A549 (cell line): ENCODE data around the gene TSKS. TPM values are rescaled to one million over a fixed set of nuclear protein-coding genes. Genes with fewer than 3 reads are reported as not detected.
A peak's percentile ranks its signal among the peaks of the same experiment; 100 is the strongest.

Source experiments
- ATAC-seq, 2 experiments: fragments of 200-7000 bp in 1 of 2; fragments of >200 bp in 1 of 2; cut with Nextera tagmentation in 1 of 2; cut with Tn5 transposase in 1 of 2; 3 replicates each; pipeline versions ENCODE4 v1.8.0 to v1.9.1; 2018 to 2020; ENCODE audit warnings: mild to moderate bottlenecking in 1 of 2, moderate library complexity in 1 of 2
- CTCF ChIA-PET: fragments of 300-600 bp; sonication (Branson Sonifier 250); formaldehyde crosslinking; extraction: SDS; loops from one replicate; lab custom pipeline; 2021; ENCODE audit warnings: antibody characterized with exemption, inconsistent platforms; lab: Yijun Ruan, JAX
- POLR2A ChIA-PET: fragments of 350-600 bp; formaldehyde crosslinking; extraction: SDS; loops from one replicate; lab custom pipeline; 2021; ENCODE audit warnings: antibody characterized with exemption, inconsistent platforms; lab: Yijun Ruan, JAX
- DNase-seq, 2 experiments: peaks; one replicate each; pipeline versions ENCODE4 v3.0.0 to v3.0.0-alpha.2; 2011 to 2016; ENCODE audit warnings: low read depth in 1 of 2, low spot score in 1 of 2
- FAIRE-seq: peaks from 2 replicates; lab custom pipeline; 2011; peaks lifted over from hg19 to GRCh38; lab: Jason Lieb, UNC
- H3K27ac ChIP-seq, 2 experiments: fragments of >200 bp; sonication (Bioruptor Twin); formaldehyde crosslinking; 3 replicates each; pipeline ENCODE4 v1.5.1; 2016 to 2017
- H3K4me1 ChIP-seq: fragments of >200 bp; sonication (Bioruptor Twin); formaldehyde crosslinking; 3 replicates; pipeline ENCODE4 v1.6.1; 2016
- H3K4me2 ChIP-seq: fragments of >200 bp; sonication (Bioruptor Twin); formaldehyde crosslinking; 3 replicates; pipeline ENCODE4 v1.6.1; 2016
- H3K4me3 ChIP-seq: fragments of >200 bp; sonication (Bioruptor Twin); formaldehyde crosslinking; 3 replicates; pipeline ENCODE4 v1.5.1; 2016
- H3K9me3 ChIP-seq: fragments of >200 bp; sonication (Bioruptor Twin); formaldehyde crosslinking; 3 replicates; pipeline ENCODE4 v1.6.1; 2016
- BHLHE40 ChIP-seq: IDR thresholded peaks from 2 replicates; pipeline ENCODE4 v1.6.1; 2012; ENCODE audit warnings: low read depth, low read length, inconsistent platforms
- FOSL2 ChIP-seq, 2 experiments: fragments of 450-650 bp in 1 of 2; fragments of >200 bp in 1 of 2; sonication (Bioruptor Twin) in 1 of 2; formaldehyde crosslinking; IDR thresholded peaks; 2 replicates each; pipeline versions ENCODE4 v1.5.0 to v1.6.1; 2016 to 2020; ENCODE audit warnings: mild to moderate bottlenecking in 1 of 2, moderate library complexity in 1 of 2
- HOXB13 ChIP-seq: fragments of 250-450 bp; sonication (Bioruptor Pico); IDR thresholded peaks from 2 replicates; pipeline ENCODE4 v1.5.0; 2020; ENCODE audit warnings: low read depth, mild to moderate bottlenecking, moderate library complexity
- KDM1A ChIP-seq: fragments of 200-600 bp; sonication (generic); IDR thresholded peaks from 2 replicates; pipeline ENCODE4 v1.6.1; 2016; ENCODE audit warnings: low read depth, mild to moderate bottlenecking
- KDM5A ChIP-seq: fragments of 200-600 bp; sonication (generic); IDR thresholded peaks from 2 replicates; pipeline ENCODE4 v1.6.1; 2016; ENCODE audit warnings: antibody characterized with exemption, mild to moderate bottlenecking
- MAFK ChIP-seq: fragments of 450-650 bp; IDR thresholded peaks from 2 replicates; pipeline ENCODE4 v1.6.1; 2014; ENCODE audit not compliant: partially characterized antibody
- MAZ ChIP-seq: fragments of 150-350 bp; IDR thresholded peaks from 2 replicates; pipeline ENCODE4 v1.6.1; 2014; ENCODE audit warnings: antibody characterized with exemption, low read depth, low read length, borderline replicate concordance
- NR3C1 ChIP-seq: fragments of >200 bp; sonication (Bioruptor Twin); formaldehyde crosslinking; IDR thresholded peaks from 3 replicates; pipeline ENCODE4 v1.6.1; 2017
- RCOR1 ChIP-seq: fragments of 150-350 bp; IDR thresholded peaks from 2 replicates; pipeline ENCODE4 v1.6.1; 2014; ENCODE audit warnings: antibody characterized with exemption, low read length, low read depth
- SMC3 ChIP-seq: fragments of >200 bp; sonication (Bioruptor Twin); formaldehyde crosslinking; IDR thresholded peaks from 3 replicates; pipeline ENCODE4 v1.6.1; 2018; ENCODE audit warnings: inconsistent platforms
- TP53 ChIP-seq: fragments of 250-450 bp; sonication (Bioruptor Pico); IDR thresholded peaks from 2 replicates; pipeline ENCODE4 v1.5.0; 2021; ENCODE audit warnings: mild to moderate bottlenecking, moderate library complexity
- ZFP36 ChIP-seq: fragments of 450-650 bp; IDR thresholded peaks from 2 replicates; pipeline ENCODE4 v1.6.1; 2014; ENCODE audit warnings: borderline replicate concordance; ENCODE audit not compliant: partially characterized antibody
- ZNF302 ChIP-seq: fragments of 250-450 bp; sonication (Bioruptor Pico); IDR thresholded peaks from 2 replicates; pipeline ENCODE4 v1.9.0; 2021; ENCODE audit warnings: inconsistent platforms, mild to moderate bottlenecking, moderate library complexity
- ZSCAN20 ChIP-seq: fragments of 250-450 bp; sonication (Bioruptor Pico); IDR thresholded peaks from 2 replicates; pipeline ENCODE4 v1.8.0; 2022; ENCODE audit warnings: mild to moderate bottlenecking, moderate library complexity
- WGBS: methylation state at CpG from one replicate; pipeline ENCODE4 v1.1.6; 2017; ENCODE audit errors: missing lambda C conversion rate; 5-methylcytosine and 5-hydroxymethylcytosine counted together
- polyA plus RNA-seq, 4 experiments: library from polyadenylated mRNA; depleted of rRNA in 3 of 4; stranded (reverse); fragments of >200 nt; fragmentation: RNase III in 1 of 4; extraction: RNeasy Plus Mini Kit Qiagen cat#74134 plus additional on column Dnase treatment in 1 of 4; gene quantifications; 2 replicates in 3 of 4; 3 replicates in 1 of 4; pipeline ENCODE4 v1.2.3, GENCODE V29; 2011 to 2017
- TF ChIP-seq, protein P1 (sequence below): IDR thresholded peaks from 2 replicates; pipeline ENCODE4 v1.6.1; 2012
- TF ChIP-seq, protein P2 (sequence below): fragments of >200 bp; sonication (Bioruptor Twin); formaldehyde crosslinking; IDR thresholded peaks from 3 replicates; pipeline ENCODE4 v1.6.1; 2016
- TF ChIP-seq, protein P3 (sequence below): IDR thresholded peaks from 2 replicates; pipeline ENCODE4 v1.6.1; 2012
- TF ChIP-seq, protein P4 (sequence below): fragments of 250-450 bp; sonication (Bioruptor Pico); IDR thresholded peaks from 2 replicates; pipeline ENCODE4 v1.5.0; 2021; ENCODE audit warnings: mild to moderate bottlenecking, moderate library complexity, borderline replicate concordance

Gene TSKS
- polyA plus RNA-seq, 2 of the 4 experiments (the other 2 are of a cell fraction), result not detected

DNA sequence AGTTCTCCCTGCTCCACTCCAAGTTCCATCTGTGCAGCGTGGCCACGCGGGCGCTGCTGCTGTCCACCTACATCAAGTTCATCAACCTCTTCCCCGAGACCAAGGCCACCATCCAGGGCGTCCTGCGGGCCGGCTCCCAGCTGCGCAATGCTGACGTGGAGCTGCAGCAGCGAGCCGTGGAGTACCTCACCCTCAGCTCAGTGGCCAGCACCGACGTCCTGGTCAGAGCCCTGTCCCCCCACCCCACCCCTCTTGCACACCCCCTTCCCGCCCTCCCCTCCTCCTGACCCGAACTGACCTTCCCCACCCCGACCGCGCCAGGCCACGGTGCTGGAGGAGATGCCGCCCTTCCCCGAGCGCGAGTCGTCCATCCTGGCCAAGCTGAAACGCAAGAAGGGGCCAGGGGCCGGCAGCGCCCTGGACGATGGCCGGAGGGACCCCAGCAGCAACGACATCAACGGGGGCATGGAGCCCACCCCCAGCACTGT lies 38.3 kb upstream of the TSKS start (continued):
- TF ChIP-seq, protein P1, sequence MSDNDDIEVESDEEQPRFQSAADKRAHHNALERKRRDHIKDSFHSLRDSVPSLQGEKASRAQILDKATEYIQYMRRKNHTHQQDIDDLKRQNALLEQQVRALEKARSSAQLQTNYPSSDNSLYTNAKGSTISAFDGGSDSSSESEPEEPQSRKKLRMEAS, result no peak
- TF ChIP-seq MAZ (no peak), BHLHE40 (no peak), ZNF302 (CRISPR knock-in tag) (no peak), NR3C1 (no peak), TP53 (CRISPR knock-in tag) (no peak)
- TF ChIP-seq, protein P2, sequence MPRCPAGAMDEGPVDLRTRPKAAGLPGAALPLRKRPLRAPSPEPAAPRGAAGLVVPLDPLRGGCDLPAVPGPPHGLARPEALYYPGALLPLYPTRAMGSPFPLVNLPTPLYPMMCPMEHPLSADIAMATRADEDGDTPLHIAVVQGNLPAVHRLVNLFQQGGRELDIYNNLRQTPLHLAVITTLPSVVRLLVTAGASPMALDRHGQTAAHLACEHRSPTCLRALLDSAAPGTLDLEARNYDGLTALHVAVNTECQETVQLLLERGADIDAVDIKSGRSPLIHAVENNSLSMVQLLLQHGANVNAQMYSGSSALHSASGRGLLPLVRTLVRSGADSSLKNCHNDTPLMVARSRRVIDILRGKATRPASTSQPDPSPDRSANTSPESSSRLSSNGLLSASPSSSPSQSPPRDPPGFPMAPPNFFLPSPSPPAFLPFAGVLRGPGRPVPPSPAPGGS, result no peak

DNA sequence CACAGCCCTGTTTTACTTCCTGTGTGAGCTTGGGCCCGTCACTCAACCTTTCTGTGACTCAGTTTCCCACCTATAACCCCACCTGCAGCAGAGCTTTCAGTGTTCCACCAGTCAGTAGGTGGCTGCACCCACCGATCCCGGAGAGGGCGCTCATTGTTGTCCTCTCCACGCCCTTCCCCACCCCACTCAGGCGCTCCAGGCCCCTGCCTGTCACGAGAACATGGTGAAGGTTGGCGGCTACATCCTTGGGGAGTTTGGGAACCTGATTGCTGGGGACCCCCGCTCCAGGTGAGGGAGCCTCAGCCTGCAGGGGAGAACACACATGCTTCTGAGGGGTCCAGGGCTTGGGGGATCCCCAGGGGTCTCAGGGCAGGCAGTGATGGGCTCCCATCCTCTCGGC lies 37.7 kb upstream of the TSKS start:
- POLR2A ChIA-PET, result no interaction called here
- no peak for FAIRE-seq
- no peak for ATAC-seq
- CTCF ChIA-PET, result interaction anchor here (0.6 to 1.6 kb wide), 3 partner anchors 12 to 123 kb away, joined by 3 read pairs; partner anchors contain the start of genes FUZ and PRMT1
- Histone ChIP-seq H3K4me1 (peaks cover 5% of the 10 kb centered on the region; the same call in 2 of the 3 replicates), H3K4me2 (no peak overlapping the region), H3K4me3 (no peak overlapping the region), H3K27ac (no peak overlapping the region), H3K9me3 (no peaks in the 10 kb centered on the region)
- no peak for DNase-seq
- no peak for TF ChIP-seq NR3C1
- no peak for TF ChIP-seq ZSCAN20 (CRISPR knock-in tag)
- no peak for TF ChIP-seq KDM5A
- TF ChIP-seq MAFK, result no peak
- TF ChIP-seq ZFP36, result no peak
- TF ChIP-seq, protein P3, sequence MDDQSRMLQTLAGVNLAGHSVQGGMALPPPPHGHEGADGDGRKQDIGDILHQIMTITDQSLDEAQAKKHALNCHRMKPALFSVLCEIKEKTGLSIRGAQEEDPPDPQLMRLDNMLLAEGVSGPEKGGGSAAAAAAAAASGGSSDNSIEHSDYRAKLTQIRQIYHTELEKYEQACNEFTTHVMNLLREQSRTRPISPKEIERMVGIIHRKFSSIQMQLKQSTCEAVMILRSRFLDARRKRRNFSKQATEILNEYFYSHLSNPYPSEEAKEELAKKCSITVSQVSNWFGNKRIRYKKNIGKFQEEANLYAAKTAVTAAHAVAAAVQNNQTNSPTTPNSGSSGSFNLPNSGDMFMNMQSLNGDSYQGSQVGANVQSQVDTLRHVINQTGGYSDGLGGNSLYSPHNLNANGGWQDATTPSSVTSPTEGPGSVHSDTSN, result no peak
- no peak for TF ChIP-seq TP53 (CRISPR knock-in tag)
- no peak for TF ChIP-seq SMC3
- WGBS, result 96% methylated on average over 9 of the region's 10 CpGs

DNA sequence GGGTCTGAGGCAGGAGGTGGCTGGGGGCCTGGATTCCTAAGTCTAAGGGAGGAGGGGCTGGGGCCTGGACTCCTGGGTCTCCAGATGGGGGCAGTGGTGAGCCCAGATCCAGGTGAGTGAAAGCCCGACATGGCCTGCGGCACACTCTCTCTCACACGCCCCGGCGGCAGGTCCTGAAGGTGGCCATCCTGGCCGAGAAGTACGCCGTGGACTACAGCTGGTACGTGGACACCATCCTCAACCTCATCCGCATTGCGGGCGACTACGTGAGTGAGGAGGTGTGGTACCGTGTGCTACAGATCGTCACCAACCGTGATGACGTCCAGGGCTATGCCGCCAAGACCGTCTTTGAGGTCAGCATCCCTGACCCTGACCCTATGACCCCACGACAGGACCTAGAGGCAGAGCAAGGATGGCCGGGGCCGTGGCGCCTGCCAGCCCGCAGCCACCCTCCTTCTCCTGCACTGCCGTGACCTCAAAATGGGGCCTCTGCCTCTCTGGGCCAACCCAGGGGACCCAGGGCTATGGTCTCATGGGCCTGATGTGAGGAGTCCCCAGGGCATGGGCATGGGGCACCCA lies 36.8 kb upstream of the TSKS start:
- TF ChIP-seq HOXB13 (CRISPR knock-in tag) (no peak), RCOR1 (no peak), KDM1A (no peak), FOSL2 (IDR thresholded peaks at IDR 0.05) (no peak), FOSL2 (CRISPR knock-in tag; IDR thresholded peaks at IDR 0.05) (no peak), ZNF302 (CRISPR knock-in tag) (no peak), SMC3 (no peak)
- TF ChIP-seq, protein P4, sequence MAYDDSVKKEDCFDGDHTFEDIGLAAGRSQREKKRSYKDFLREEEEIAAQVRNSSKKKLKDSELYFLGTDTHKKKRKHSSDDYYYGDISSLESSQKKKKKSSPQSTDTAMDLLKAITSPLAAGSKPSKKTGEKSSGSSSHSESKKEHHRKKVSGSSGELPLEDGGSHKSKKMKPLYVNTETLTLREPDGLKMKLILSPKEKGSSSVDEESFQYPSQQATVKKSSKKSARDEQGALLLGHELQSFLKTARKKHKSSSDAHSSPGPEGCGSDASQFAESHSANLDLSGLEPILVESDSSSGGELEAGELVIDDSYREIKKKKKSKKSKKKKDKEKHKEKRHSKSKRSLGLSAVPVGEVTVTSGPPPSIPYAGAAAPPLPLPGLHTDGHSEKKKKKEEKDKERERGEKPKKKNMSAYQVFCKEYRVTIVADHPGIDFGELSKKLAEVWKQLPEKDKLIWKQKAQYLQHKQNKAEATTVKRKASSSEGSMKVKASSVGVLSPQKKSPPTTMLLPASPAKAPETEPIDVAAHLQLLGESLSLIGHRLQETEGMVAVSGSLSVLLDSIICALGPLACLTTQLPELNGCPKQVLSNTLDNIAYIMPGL (CRISPR knock-in tag), result no peak
- TF ChIP-seq, protein P2, result no peak
- CTCF ChIA-PET, result interaction anchor here (1.6 kb wide), 1 partner anchor 13 kb away, joined by 3 read pairs; the partner anchor contains the start of gene FUZ
- POLR2A ChIA-PET, result no interaction called here
- H3K27ac ChIP-seq, result no peak overlapping the region
- H3K4me2 ChIP-seq, result no peak overlapping the region
- no peak for FAIRE-seq
- H3K9me3 ChIP-seq, result no peaks in the 10 kb centered on the region
- H3K4me3 ChIP-seq, result no peak overlapping the region
- peaks cover 5% of the 10 kb centered on the region; the same call in 2 of the 3 replicates for H3K4me1 ChIP-seq
- DNase-seq, result no peak
- 95% methylated on average over 24 of the region's 25 CpGs for WGBS
- ATAC-seq, result peak in 1 of 2 experiments; percentile 44; a peak in 3 of 6 replicates
